H1 (cell line): ENCODE data around the gene CRADD. TPM values are rescaled to one million over a fixed set of nuclear protein-coding genes. Genes with fewer than 3 reads are reported as not detected.

ENCODE experiments used
- CTCF ChIA-PET: fragments of 300-600 bp; sonication (Branson Sonifier 250); formaldehyde crosslinking; loops from one replicate; lab custom pipeline; 2021; ENCODE audit not compliant: partially characterized antibody; lab: Charles Lee
- POLR2A ChIA-PET: fragments of 300-600 bp; sonication (Branson Sonifier 250); formaldehyde crosslinking; loops from one replicate; lab custom pipeline; 2021; ENCODE audit warnings: inconsistent platforms; ENCODE audit not compliant: partially characterized antibody; lab: Charles Lee
- DNase-seq, 2 experiments: peaks; one replicate each; pipeline versions ENCODE4 v3.0.0 to v3.0.0-alpha.2; 2010 to 2022; ENCODE audit warnings: low spot score in 2 of 2, low read depth in 1 of 2, mixed read lengths in 1 of 2
- FAIRE-seq: peaks from 2 replicates; lab custom pipeline; 2011; peaks lifted over from hg19 to GRCh38; lab: Jason Lieb, UNC
- H2AFZ ChIP-seq: 2 replicates; pipeline ENCODE4 v1.8.1; 2012; ENCODE audit warnings: low read length, inconsistent platforms
- H2AK5ac ChIP-seq: 2 replicates; pipeline ENCODE4 v1.6.1; 2013; ENCODE audit warnings: low read depth, low read length
- H2BK120ac ChIP-seq: replicated peaks from 2 replicates; pipeline ENCODE3; 2013; ENCODE audit warnings: low read depth, low read length, inconsistent platforms
- H2BK12ac ChIP-seq: 2 replicates; pipeline ENCODE4 v1.6.1; 2013; ENCODE audit warnings: low read depth, low read length
- H2BK15ac ChIP-seq: 2 replicates; pipeline ENCODE4 v1.6.1; 2013; ENCODE audit warnings: low read length
- H2BK20ac ChIP-seq: 2 replicates; pipeline ENCODE4 v1.6.1; 2013; ENCODE audit warnings: low read length
- H2BK5ac ChIP-seq: 2 replicates; pipeline ENCODE4 v1.6.1; 2013; ENCODE audit warnings: low read depth, low read length
- H3K14ac ChIP-seq: 2 replicates; pipeline ENCODE4 v1.6.1; 2013; ENCODE audit warnings: inconsistent platforms; ENCODE audit not compliant: insufficient read length
- H3K18ac ChIP-seq: 2 replicates; pipeline ENCODE4 v1.6.1; 2013; ENCODE audit warnings: low read length; ENCODE audit errors: extremely low read depth
- H3K23ac ChIP-seq: 2 replicates; pipeline ENCODE4 v1.6.1; 2013; ENCODE audit warnings: inconsistent platforms; ENCODE audit not compliant: insufficient read length
- H3K23me2 ChIP-seq: 2 replicates; pipeline ENCODE4 v1.6.1; 2013; ENCODE audit warnings: low read depth, low read length
- H3K27ac ChIP-seq: 2 replicates; pipeline ENCODE4 v1.6.1; 2011; ENCODE audit warnings: low read depth, low read length, inconsistent platforms
- H3K27me3 ChIP-seq, 4 experiments: replicated peaks in 1 of 4; 1 replicate in 1 of 4; 2 replicates in 3 of 4; pipeline versions ENCODE4 v1.6.1 to v1.8.1; 2011 to 2013; ENCODE audit warnings: low read length in 3 of 4, mild to moderate bottlenecking in 3 of 4, inconsistent platforms in 2 of 4, mixed read lengths in 2 of 4, moderate library complexity in 1 of 4; ENCODE audit not compliant: control insufficient read depth in 3 of 4, insufficient read depth in 3 of 4; ENCODE audit errors: extremely low read depth in 1 of 4
- H3K36me3 ChIP-seq, 4 experiments: 2 replicates each; pipeline versions ENCODE4 v1.6.1 to v1.8.1; 2011 to 2013; ENCODE audit warnings: mild to moderate bottlenecking in 4 of 4, low read length in 3 of 4, moderate library complexity in 2 of 4, control low read depth in 1 of 4, inconsistent platforms in 1 of 4; ENCODE audit not compliant: insufficient read depth in 4 of 4, control insufficient read depth in 2 of 4
- H3K4ac ChIP-seq: replicated peaks from 2 replicates; pipeline ENCODE3; 2013; ENCODE audit warnings: low read length, low read depth, mixed read lengths, inconsistent platforms; ENCODE audit not compliant: insufficient read length
- H3K4me1 ChIP-seq, 4 experiments: replicated peaks in 1 of 4; 1 replicate in 1 of 4; 2 replicates in 3 of 4; pipeline versions ENCODE4 v1.6.1 to v1.8.1; 2011 to 2013; ENCODE audit warnings: low read length in 3 of 4, inconsistent platforms in 2 of 4, mixed read lengths in 1 of 4; ENCODE audit not compliant: insufficient read depth in 4 of 4, control insufficient read depth in 3 of 4
- H3K4me2 ChIP-seq, 2 experiments: 2 replicates each; pipeline versions ENCODE4 v1.6.1 to v1.8.1; 2011 to 2013; ENCODE audit warnings: low read depth in 2 of 2, low read length in 2 of 2, control low read depth in 1 of 2, inconsistent platforms in 1 of 2, mild to moderate bottlenecking in 1 of 2; ENCODE audit not compliant: insufficient read depth in 1 of 2
- H3K4me3 ChIP-seq, 4 experiments: fragments of 200-600, 300-600 bp in 1 of 4; sonication (generic), shearing (Covaris generic), sonication (Bioruptor Twin) in 1 of 4; 2 replicates each; pipeline versions ENCODE4 v1.5.1 to v1.8.1; 2011 to 2016; ENCODE audit warnings: low read length in 4 of 4, low read depth in 3 of 4, control low read depth in 2 of 4, inconsistent platforms in 2 of 4, mild to moderate bottlenecking in 2 of 4, mixed read lengths in 1 of 4, moderate library complexity in 1 of 4; ENCODE audit not compliant: insufficient read depth in 2 of 4; ENCODE audit errors: extremely low read depth in 1 of 4
- H3K56ac ChIP-seq: replicated peaks from 2 replicates; pipeline ENCODE3; 2013; ENCODE audit warnings: low read depth, mild to moderate bottlenecking, mixed read lengths, low read length, inconsistent platforms; ENCODE audit not compliant: insufficient read length
- H3K79me1 ChIP-seq: 2 replicates; pipeline ENCODE4 v1.6.1; 2013; ENCODE audit warnings: low read depth, low read length, control low read depth
- H3K79me2 ChIP-seq, 2 experiments: 2 replicates each; pipeline versions ENCODE4 v1.6.1 to v1.8.1; 2012 to 2013; ENCODE audit warnings: low read length in 2 of 2, mild to moderate bottlenecking in 2 of 2, inconsistent platforms in 1 of 2; ENCODE audit not compliant: insufficient read depth in 2 of 2, control insufficient read depth in 1 of 2
- H3K9ac ChIP-seq, 4 experiments: replicated peaks in 1 of 4; 1 replicate in 1 of 4; 2 replicates in 3 of 4; pipeline versions ENCODE4 v1.6.1 to v1.8.1; 2011 to 2013; ENCODE audit warnings: low read depth in 3 of 4, low read length in 3 of 4, control low read depth in 2 of 4, mild to moderate bottlenecking in 2 of 4, moderate library complexity in 2 of 4, inconsistent platforms in 1 of 4; ENCODE audit errors: extremely low read depth in 1 of 4
- H3K9me3 ChIP-seq, 2 experiments: 2 replicates each; pipeline versions ENCODE4 v1.6.1 to v1.8.1; 2012 to 2013; ENCODE audit warnings: mild to moderate bottlenecking in 2 of 2, moderate library complexity in 2 of 2, control low read depth in 1 of 2, inconsistent platforms in 1 of 2, low read depth in 1 of 2, low read length in 1 of 2, mixed read lengths in 1 of 2; ENCODE audit not compliant: insufficient read depth in 2 of 2
- H4K20me1 ChIP-seq, 2 experiments: replicated peaks in 1 of 2; 2 replicates each; pipeline versions ENCODE3 to v1.8.1; 2011 to 2013; ENCODE audit warnings: inconsistent platforms in 2 of 2, low read length in 2 of 2, mild to moderate bottlenecking in 1 of 2; ENCODE audit not compliant: insufficient read depth in 2 of 2, control insufficient read depth in 1 of 2
- H4K5ac ChIP-seq: 2 replicates; pipeline ENCODE4 v1.6.1; 2013; ENCODE audit warnings: low read length, low read depth, mixed read lengths, inconsistent platforms; ENCODE audit not compliant: insufficient read length
- H4K8ac ChIP-seq: 2 replicates; pipeline ENCODE4 v1.8.0; 2013; ENCODE audit warnings: mild to moderate bottlenecking, moderate library complexity, low read length, inconsistent platforms; ENCODE audit not compliant: insufficient read depth; ENCODE audit errors: extremely low read depth
- H4K91ac ChIP-seq: replicated peaks from 2 replicates; pipeline ENCODE3; 2013; ENCODE audit warnings: low read length, mixed read lengths, inconsistent platforms; ENCODE audit not compliant: insufficient read length
- FOSL1 ChIP-seq: IDR thresholded peaks from 2 replicates; pipeline ENCODE4 v1.6.1; 2011; ENCODE audit warnings: mild to moderate bottlenecking, low read depth, low read length, moderate library complexity; ENCODE audit not compliant: insufficient read depth
- GABPA ChIP-seq: IDR thresholded peaks from 2 replicates; pipeline ENCODE4 v1.6.1; 2011; ENCODE audit warnings: mild to moderate bottlenecking, low read length, moderate library complexity, borderline replicate concordance; ENCODE audit not compliant: insufficient read depth
- HDAC6 ChIP-seq: IDR thresholded peaks from one replicate; pipeline ENCODE4 v1.7.1; 2012; ENCODE audit warnings: low read depth, mild to moderate bottlenecking, inconsistent platforms, low read length, moderate library complexity
- MAFK ChIP-seq: IDR thresholded peaks from 2 replicates; pipeline ENCODE4 v1.6.1; 2012; ENCODE audit warnings: low read depth, mild to moderate bottlenecking, improper control_type of control experiment, low read length
- RAD21 ChIP-seq, 2 experiments: IDR thresholded peaks in 1 of 2; conservative IDR thresholded peaks in 1 of 2; 2 replicates each; pipeline ENCODE4 v1.6.1; 2011; ENCODE audit warnings: low read depth in 2 of 2, low read length in 2 of 2, improper control_type of control experiment in 1 of 2, inconsistent platforms in 1 of 2, mild to moderate bottlenecking in 1 of 2, moderate library complexity in 1 of 2
- RFX5 ChIP-seq: IDR thresholded peaks from 2 replicates; pipeline ENCODE4 v1.6.1; 2011; ENCODE audit warnings: low read depth, low read length, improper control_type of control experiment, borderline replicate concordance
- SP4 ChIP-seq: IDR thresholded peaks from 2 replicates; pipeline ENCODE4 v1.6.1; 2012; ENCODE audit warnings: low read length, inconsistent platforms
- TAF1 ChIP-seq: IDR thresholded peaks from 2 replicates; pipeline ENCODE4 v1.6.1; 2011; ENCODE audit warnings: mild to moderate bottlenecking, low read depth, low read length
- TAF7 ChIP-seq: optimal IDR thresholded peaks from 2 replicates; pipeline ENCODE3; 2011; ENCODE audit warnings: low read depth, mild to moderate bottlenecking, inconsistent platforms, low read length, moderate library complexity, borderline replicate concordance
- TBP ChIP-seq: IDR thresholded peaks from 2 replicates; pipeline ENCODE4 v1.6.1; 2011; ENCODE audit warnings: low read depth, low read length, improper control_type of control experiment
- TEAD4 ChIP-seq: IDR thresholded peaks from 2 replicates; pipeline ENCODE4 v1.6.1; 2012; ENCODE audit warnings: low read depth, low read length, inconsistent platforms, mixed read lengths
- WGBS, 2 experiments: shearing (Covaris generic) in 1 of 2; methylation state at CpG; one replicate each; pipeline versions ENCODE4 v1.1.6 to v1.1.7; 2013 to 2015; ENCODE audit warnings: low lambda C conversion rate in 2 of 2, mixed read lengths in 2 of 2, inconsistent platforms in 1 of 2, low coverage in 1 of 2, missing lambda C conversion rate in 1 of 2; ENCODE audit not compliant: insufficient replicate concordance in 2 of 2, insufficient coverage in 1 of 2, insufficient read length in 1 of 2; ENCODE audit errors: extremely low coverage in 1 of 2, missing lambda C conversion rate in 1 of 2; 5-methylcytosine and 5-hydroxymethylcytosine counted together
- polyA plus RNA-seq, 7 experiments: library from polyadenylated mRNA; depleted of rRNA in 3 of 7; stranded (reverse) in 5 of 7; unstranded in 2 of 7; fragments of >200 nt in 5 of 7; fragments of 200-250 nt in 2 of 7; gene quantifications; 1 replicate in 5 of 7; 2 replicates in 1 of 7; 4 replicates in 1 of 7; pipeline versions ENCODE4 v1.2.1 to v1.2.3, GENCODE V29; 2011 to 2013; ENCODE audit warnings: missing spikeins in 2 of 7, mixed read lengths in 2 of 7
- total RNA-seq: library from RNA; stranded (reverse); fragmentation: NEBNext Ultra II Directional; extraction: Animal tissue kit (Norgen Biotek cat#: 25700); gene quantifications from 2 replicates; pipeline ENCODE4 v1.2.1, GENCODE V29; 2021
- TF ChIP-seq, protein P1 (sequence below), 3 experiments: IDR thresholded peaks; 1 replicate in 2 of 3; 2 replicates in 1 of 3; pipeline versions ENCODE4 v1.5.1 to v1.6.1; 2011; ENCODE audit warnings: low read length in 3 of 3, mild to moderate bottlenecking in 3 of 3, inconsistent platforms in 2 of 3, low read depth in 1 of 3, moderate library complexity in 1 of 3; ENCODE audit not compliant: insufficient read depth in 1 of 3; ENCODE audit errors: control extremely low read depth in 1 of 3

The CRADD gene
- total and polyA plus RNA-seq, 2 of the 8 experiments (the other 6 are each of a cell fraction or from before 2014, with no cell fraction given): 8.1 to 15.4 TPM

DNA sequence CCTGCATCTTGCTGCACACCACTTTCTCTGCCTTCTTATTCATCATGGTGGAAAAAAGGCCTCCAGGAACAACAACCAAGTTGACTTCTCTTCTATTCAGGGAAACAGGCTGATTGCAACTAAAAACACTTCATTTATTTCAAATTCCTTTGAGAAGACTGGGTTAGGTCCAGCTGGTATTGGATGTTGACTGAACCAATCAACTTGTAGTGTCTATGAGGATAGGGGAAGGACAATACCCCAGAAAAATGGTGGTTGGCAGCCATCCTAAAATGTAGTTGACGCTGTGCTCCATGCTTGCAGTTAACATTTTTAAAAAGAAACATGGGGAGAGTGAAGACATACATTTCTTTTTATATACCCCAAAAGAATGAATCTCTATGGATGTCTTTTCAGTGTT lies 34.4 kb upstream of the CRADD start:
- no peak overlapping the region for H4K91ac ChIP-seq
- no peaks in the 10 kb centered on the region for H3K79me1 ChIP-seq
- H3K4me3 ChIP-seq: no peak overlapping the region
- no peak overlapping the region for H2BK12ac ChIP-seq
- no peak overlapping the region for H3K23ac ChIP-seq
- H2AFZ ChIP-seq: no peak overlapping the region
- no peak overlapping the region for H3K56ac ChIP-seq
- no peaks in the 10 kb centered on the region for H3K36me3 ChIP-seq
- H3K9me3 ChIP-seq: no peaks in the 10 kb centered on the region
- no peak overlapping the region for H2BK5ac ChIP-seq
- H3K9ac ChIP-seq: no peak overlapping the region
- H4K20me1 ChIP-seq: no peaks in the 10 kb centered on the region
- H3K27me3 ChIP-seq: no peaks in the 10 kb centered on the region
- CTCF ChIA-PET: interaction anchor here (1.0 kb wide), 1 partner anchor 79 kb away, joined by 3 read pairs; no protein-coding TSS in a partner anchor
- POLR2A ChIA-PET: no interaction called here
- WGBS, 2 experiments: 100% methylated on average over 1 of the region's 1 CpG; no CpG with 5 or more reads in 1 of the 2 experiments
- no peak overlapping the region for H3K27ac ChIP-seq
- no peaks in the 10 kb centered on the region; a peak in 1 of 7 replicates for H3K4me1 ChIP-seq
- H2BK120ac ChIP-seq: no peak overlapping the region
- no peak overlapping the region for H4K8ac ChIP-seq
- no peak overlapping the region for H4K5ac ChIP-seq
- no peaks in the 10 kb centered on the region for H3K23me2 ChIP-seq
- no peak for DNase-seq
- no peaks in the 10 kb centered on the region for H3K79me2 ChIP-seq
- no peak overlapping the region for H2BK20ac ChIP-seq
- no peak overlapping the region for H3K4me2 ChIP-seq
- no peak overlapping the region for H3K4ac ChIP-seq
- no peak overlapping the region for H3K18ac ChIP-seq
- no peak overlapping the region for H2AK5ac ChIP-seq
- H3K14ac ChIP-seq: no peak overlapping the region
- H2BK15ac ChIP-seq: no peak overlapping the region
- FAIRE-seq: no peak
- TF ChIP-seq TAF1 (no peak), TEAD4 (no peak), GABPA (no peak), TBP (no peak), MAFK (no peak), HDAC6 (no peak), RFX5 (no peak), TAF7 (no peak), FOSL1 (no peak), SP4 (no peak), RAD21 (IDR thresholded peaks at IDR 0.05 in 1 of 2, conservative IDR thresholded peaks at IDR 0.05 in 1 of 2; ENCODE audit: low read depth in 2 of 2, low read length in 2 of 2) (no peak)
- TF ChIP-seq, protein P1, sequence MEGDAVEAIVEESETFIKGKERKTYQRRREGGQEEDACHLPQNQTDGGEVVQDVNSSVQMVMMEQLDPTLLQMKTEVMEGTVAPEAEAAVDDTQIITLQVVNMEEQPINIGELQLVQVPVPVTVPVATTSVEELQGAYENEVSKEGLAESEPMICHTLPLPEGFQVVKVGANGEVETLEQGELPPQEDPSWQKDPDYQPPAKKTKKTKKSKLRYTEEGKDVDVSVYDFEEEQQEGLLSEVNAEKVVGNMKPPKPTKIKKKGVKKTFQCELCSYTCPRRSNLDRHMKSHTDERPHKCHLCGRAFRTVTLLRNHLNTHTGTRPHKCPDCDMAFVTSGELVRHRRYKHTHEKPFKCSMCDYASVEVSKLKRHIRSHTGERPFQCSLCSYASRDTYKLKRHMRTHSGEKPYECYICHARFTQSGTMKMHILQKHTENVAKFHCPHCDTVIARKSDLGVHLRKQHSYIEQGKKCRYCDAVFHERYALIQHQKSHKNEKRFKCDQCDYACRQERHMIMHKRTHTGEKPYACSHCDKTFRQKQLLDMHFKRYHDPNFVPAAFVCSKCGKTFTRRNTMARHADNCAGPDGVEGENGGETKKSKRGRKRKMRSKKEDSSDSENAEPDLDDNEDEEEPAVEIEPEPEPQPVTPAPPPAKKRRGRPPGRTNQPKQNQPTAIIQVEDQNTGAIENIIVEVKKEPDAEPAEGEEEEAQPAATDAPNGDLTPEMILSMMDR (IDR thresholded peaks at IDR 0.05; ENCODE audit: control extremely low read depth in 1 of 3, insufficient read depth in 1 of 3, low read depth in 1 of 3, low read length in 3 of 3): no peak
